HG03097 (cell line): ENCODE results near the gene MBL2.

Experiments
- ATAC-seq: cut with Tn5 transposase; IDR thresholded peaks from one replicate; pipeline ENCODE4 v1.9.1; 2021; ENCODE audit not compliant: unreplicated experiment, low FRiP score

MBL2 gene

GRCh38 chr10:52742731-52743130, 29.9 kb downstream of the MBL2 start:
- no peak for ATAC-seq

GRCh38 chr10:52741851-52742250, 30.7 kb downstream of the MBL2 start:
- ATAC-seq: no peak

GRCh38 chr10:52740913-52741675, 31.5 kb downstream of the MBL2 start:
- no peak for ATAC-seq

GRCh38 chr10:52740155-52740549, 32.4 kb downstream of the MBL2 start:
- ATAC-seq: no peak

- ATAC-seq: no peak
Observed at GRCh38 chr10:52739380-52740154, 33.0 kb downstream of the MBL2 start.

GRCh38 chr10:52738951-52739350, 33.6 kb downstream of the MBL2 start:
- ATAC-seq: no peak

- no peak for ATAC-seq
Observed at GRCh38 chr10:52729271-52730104, 43.1 kb downstream of the MBL2 start.

GRCh38 chr10:52720018-52720417, 52.6 kb downstream of the MBL2 start:
- ATAC-seq: no peak
